NCI-H82 treated with DMSO at 0.1 percent for 48 hours (cell line): ENCODE data around the gene SYCP2L.
"Not testable (repeated sequence)": the region's sequence is repeated elsewhere in the genome, so short reads cannot be mapped to it uniquely, and the experiment has no call there.

Experiments used
- DNase-seq: peaks from one replicate; lab custom pipeline; 2025; ENCODE audit not compliant: unreplicated experiment; lab: John Stamatoyannopoulos, UW

SYCP2L gene

DNA sequence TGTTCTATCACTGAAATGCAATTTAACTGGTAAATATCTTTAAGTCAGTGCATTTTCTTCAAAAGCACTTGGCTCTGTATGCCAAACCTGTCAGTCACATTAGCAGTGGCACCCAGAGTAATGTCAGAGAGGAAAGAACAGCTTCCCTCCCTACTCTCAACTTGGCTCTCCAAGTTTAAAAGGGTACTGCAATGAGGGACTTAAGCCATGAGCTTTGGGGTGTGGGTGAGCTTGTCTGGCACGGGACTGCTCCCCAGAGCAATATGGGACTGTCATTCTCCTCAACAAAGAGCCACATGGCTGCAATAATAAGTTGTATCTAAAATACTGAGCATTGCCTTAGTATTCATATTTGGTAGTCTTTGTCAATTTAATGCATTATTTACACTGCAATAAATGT is 9.0 kb upstream of the SYCP2L start:
- DNase-seq, result no peak

DNA sequence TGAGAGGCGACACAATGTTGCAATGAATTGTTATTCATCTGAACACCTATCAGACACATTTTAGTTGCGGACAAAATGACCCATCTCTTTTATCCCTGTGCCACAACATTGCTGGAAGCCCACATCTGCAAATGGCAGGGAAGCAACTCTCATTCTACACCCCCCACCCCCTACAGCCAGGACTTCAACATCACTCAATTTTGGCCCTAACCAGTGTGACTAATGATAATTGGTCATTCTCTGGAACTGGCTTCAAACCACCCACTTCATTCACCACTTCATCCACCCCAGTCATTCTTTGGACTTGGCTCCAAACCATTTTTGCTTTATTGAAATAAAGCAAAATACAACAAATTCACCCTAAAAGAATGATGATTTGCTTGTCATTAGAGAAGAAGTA is 6.5 kb upstream of the SYCP2L start:
- DNase-seq, result no peak

DNA sequence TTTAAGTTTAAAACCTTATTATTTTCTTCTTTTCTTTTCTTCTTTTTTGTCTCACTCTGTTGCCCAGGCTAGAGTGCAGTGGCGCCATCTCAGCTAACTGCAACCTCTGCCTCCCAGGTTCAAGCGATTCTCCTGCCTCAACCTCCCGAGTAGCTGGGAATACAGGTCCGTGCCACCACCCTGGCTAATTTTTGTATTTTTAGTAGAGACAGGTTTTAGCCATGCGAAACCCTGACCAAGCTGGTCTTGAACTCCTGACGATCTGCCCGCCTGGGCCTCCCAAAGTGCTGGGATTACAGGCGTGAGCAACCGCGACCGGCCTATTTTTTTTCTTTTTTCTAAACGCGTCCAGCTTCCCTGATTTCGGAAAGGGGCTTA is 4.6 kb upstream of the SYCP2L start:
- not testable (repeated sequence) for DNase-seq

DNA sequence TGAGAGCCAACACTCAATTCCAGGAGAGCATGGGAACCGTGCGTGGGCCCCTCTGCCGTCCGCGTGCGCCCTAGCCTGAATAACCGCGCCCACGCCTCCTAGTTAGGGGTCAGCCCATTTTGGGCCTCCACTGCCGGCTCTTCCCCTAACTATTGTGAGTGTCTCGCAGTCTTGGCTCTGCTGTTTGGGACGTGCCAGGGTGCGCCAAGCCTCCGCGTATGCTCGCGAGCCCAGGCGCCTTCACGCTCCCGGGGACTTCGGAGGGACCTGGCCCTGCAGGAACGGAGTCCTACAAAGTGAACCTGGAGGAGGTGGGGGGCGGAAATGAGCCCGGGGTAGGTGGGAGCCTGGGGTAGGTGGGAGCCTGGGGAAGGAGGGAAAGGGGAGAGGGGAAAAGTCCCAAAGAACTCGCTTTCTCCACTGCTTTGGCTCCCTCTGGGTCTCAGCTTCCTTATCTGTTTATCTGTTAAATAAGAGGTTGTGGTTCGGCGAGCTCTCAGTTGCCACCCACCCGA is 4.1 kb upstream of the SYCP2L start:
- no peak for DNase-seq

DNA sequence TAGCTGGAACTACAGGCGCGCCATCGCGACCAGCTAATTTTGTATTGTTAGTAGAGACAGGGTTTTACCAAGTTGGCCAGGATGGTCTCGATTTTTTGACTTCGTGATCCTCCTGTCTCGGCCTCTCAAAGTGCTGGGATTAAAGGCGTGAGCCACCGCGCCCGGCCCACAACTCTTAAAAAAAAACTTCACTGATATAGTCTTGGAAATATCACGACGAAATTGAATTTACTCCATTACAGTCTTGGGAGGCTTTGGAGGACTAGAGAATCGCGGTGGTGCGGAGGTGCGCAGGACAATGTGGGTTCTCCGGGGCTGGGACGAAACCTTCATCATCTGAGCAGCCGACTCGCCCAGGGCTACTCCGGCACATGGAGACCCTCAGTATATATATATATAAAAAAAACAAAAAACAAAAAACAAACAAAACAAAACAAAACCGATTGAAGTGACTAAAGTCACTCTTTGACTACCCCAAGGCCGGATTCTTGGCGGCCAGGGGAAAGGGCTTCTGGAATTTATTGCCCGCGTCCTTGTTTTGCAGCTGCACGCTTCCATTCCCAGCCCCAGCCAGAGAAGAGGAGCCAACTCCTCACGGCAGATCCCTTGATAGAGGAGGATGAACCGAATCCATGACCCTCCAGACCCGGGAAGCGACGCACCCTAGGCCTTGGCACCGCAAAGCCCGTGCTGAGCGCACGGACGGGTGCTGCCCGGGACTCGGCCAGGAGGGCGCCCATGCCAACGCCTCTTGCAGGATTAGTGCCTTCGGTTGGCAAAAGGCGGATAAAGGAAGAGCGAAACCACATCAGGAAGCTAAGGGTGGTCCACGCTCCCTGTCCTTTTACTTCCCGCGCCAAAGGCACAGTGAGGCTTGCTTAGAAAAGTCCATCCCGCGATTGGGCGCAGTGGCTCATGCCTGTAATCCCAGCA is 3.3 kb upstream of the SYCP2L start:
- no peak for DNase-seq

DNA sequence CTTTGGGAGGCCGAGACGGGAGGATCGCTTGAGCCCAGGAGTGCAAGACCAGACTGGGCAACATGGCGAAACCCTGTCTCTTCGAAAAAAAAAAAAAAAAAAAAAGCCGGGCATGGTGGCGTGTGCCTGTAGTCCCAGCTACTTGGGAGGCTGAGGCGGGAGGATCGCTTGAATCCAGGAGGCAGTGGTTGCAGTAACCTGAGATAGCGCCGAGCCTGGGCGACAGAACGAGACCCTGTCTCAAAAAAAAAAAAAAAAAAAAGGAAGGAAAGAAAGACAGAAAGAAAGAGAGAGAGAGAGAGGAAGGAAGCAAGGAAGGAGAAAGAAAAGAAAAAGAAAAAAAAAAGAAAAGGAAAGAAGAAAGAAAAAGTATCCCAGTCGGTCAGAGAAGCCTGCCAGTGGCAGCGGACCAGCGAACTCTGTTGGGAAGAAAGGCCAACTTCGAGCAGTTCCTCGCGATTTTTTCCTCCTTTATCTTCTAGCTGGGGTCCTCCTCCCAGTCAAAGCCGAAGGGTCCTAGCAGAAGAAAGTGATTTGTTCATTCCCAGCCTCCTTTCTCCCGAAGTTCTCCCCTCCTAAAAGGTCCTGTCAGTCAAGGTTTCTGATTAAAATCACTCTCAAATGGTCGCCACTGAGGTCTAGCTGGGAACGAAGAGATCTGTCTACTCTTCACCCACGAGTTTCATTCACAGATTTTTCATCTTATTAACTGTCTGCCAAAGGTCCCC is 2.4 kb upstream of the SYCP2L start:
- DNase-seq, result no peak

DNA sequence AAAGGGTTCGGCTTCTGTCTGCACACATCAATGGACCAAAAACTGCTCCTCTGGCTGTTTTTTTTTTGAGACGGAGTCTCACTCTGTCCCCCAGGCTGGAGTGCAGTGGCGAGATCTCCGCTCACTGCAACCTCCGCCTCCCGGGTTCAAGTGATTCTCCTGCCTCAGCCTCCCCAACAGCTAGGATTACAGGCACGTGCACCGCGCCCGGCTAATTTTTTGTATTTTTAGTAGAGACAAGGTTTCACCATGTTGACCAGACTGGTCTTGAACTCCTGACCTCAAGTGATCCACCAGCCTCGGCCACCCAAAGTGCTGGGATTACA is 524 bp upstream of the SYCP2L start:
- DNase-seq, result not testable (repeated sequence)

DNA sequence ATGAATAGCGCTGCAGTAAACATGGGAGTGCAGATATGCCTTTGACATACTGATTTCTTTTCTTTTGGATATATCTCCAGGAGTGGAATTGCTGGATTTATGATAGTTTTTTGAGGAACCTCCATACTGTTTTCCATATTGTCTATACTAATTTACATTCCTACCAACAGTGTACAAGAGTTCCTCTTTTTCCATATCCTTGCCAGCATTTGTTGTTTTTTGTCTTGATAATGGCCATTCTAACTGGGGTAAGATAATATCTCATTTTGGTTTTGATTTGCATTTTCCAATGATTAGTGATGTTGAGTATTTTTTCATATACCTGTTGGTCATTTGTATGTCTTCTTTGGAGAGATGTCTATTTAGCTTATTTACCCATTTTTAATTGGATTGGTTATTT is 3.3 kb downstream of the SYCP2L start:
- no peak for DNase-seq

DNA sequence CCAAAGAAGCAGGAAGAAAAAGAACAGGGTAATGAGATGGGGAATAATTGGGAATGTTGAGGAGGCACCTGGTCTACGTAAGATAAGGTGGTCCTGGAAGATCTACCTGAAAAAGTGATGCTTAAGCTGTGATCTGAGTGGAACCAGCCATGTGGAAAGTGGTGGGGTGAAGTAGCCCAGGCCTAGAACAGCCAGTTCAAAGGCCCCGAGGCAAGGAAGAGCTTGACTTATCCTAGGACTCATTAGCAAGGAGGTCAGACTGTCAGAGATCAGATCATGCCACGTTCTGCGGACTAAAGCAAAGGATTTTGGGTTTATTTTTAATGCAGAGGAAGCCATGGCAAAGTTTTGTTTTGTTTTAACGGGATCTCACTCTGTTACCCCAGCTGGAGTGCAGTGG is 5.1 kb downstream of the SYCP2L start:
- DNase-seq, result no peak

DNA sequence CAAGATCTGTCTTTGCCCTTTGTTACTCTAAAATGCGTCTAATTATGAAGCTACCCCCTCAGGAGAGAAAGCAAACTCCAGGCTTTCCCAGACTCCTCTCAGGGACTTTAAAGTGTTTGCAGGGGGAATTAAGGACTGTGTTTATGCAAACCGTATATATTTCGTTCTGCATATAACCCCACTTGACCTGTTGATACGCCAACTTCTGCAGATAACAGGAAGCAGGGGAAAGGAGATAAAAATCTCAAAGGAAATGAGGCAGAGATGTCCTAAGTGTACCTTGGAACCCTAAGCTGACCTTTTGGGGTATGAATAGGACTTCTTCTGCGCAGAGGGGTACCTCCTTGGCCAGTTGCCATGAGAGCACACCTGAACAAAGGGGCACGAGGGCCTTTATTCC is 8.1 kb downstream of the SYCP2L start:
- DNase-seq, result no peak

DNA sequence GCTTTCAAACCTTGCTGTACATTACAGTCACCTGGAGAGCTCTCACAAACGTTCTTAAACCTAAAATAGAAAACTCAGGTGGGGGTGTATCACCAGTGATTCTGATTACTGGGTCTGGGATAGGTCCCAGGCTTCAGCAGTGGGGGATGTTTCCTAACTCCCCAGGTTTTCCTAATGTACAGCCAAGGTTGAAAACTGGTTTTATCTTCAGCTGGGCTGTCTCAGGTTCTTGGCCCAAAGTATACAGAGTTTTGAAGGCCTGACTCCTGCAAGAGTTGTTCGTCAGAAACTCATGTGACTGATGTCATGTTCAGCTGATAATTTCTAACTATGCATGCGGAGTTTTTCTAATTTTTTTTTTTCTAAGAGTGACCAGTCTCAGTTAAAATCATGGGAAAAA is 9.8 kb downstream of the SYCP2L start:
- DNase-seq, result no peak

DNA sequence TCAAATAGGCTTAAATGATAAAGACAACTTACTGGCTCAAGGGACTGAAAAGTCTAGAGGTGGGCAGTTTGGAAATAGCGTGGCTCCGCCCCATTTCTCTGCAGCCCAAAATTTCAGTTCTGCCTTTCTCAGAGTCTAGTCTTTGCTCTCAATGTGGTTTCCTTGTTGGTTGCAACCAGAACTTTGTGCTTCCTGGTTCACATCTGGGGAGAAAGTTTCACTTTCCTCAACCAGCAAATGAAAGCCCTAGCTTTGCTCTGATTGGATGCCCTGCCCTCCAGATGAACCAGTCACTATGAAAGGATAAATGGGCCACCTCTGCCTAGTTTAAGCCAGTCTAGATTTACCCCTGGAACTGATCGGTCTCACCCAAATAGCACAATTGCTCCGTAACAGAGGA is 14.9 kb downstream of the SYCP2L start:
- DNase-seq, result no peak

DNA sequence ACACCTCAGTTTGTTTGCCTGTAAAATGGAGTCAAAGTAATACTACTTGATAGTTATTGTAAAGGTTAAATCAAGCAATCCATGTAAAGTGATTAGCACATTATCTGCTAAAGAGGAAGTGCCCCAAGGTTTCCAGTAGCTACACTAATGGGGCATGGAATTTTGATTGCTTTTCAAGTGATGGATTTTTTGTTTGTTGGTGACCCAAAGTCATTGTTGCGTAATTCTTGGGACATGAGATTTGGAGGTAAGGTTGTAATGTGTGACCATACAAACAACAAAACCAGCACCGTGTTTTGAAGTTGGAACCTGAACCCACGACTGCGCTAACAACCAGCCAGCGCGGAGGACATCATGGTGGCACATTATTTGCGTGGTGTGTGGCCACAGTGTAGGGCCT is 17.2 kb downstream of the SYCP2L start:
- DNase-seq, result no peak

DNA sequence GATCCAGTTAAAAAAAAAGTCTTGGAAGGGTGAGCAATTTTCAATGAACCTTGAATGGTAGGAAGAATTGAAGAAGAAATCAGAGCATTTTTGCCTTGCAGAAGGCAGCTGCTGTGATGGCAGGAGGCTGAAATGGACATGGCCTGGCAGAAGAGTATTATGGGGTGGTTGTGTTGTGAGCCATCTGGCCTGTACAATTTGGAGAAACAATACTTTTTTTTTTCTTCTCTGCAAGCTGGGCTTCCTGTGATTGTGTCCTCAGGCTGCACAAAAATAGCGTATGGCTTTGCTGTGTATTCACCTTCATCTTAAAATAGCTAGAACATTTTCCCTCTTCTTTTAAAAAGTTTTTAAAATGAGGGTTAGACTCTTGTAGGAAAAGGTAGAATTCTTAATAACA is 21.4 kb downstream of the SYCP2L start:
- DNase-seq, result no peak

DNA sequence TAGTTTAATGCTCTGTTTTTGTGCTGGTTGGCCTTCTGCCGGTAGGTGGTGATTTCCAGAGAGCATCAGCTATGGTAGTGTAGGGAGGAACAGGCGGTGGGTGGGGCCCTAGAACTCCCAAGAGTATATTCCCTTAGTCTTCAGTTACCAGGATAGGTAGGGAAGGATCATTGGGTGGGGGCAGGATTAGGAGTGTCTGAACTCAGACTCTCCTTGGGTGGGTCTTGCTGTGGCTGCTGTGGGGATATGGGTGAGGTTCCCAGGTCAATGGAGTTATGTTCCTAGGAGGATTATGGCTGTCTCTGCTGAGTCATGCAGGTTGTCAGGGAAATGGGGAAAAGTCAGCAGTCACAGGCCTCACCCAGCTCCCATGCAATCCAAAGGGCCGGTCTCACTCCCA is 32.7 kb downstream of the SYCP2L start:
- DNase-seq, result not testable (repeated sequence)

DNA sequence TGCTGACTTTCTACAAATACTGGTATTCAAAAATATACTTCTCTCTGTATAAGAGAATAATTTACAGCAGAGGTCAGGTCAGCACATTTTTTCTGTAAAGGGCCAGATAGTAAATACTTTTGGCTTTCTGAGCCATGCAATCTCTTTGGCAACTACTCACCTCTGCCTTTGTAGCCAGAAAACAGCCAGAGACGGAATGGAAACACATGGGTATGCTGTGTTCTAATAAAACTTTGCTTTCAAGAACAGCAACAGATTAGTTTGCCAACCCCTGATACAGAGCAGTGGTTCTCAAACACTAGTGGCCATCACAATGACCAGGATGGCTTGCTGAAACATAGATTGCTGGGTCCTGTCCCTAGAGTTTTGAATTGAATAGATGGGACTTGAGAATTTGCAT is 46.3 kb downstream of the SYCP2L start:
- DNase-seq, result no peak

DNA sequence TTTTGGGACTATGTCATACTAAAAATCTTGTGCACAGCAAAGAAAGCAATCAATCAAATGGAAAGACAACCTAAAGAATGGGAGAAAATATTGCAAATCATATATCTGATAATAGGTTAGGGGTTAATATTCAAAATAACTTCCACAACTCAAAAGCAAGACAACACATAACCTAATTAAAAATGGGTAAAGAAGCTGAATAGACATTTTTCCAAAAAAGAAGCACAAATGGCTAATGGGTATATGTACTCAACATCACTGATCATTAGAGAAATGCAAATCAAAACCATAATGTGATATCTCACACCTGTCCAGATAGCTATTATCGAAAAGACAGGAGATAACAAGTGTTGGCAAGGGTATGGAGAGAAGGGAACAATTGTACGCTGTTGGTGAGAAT is 53.0 kb downstream of the SYCP2L start:
- no peak for DNase-seq

DNA sequence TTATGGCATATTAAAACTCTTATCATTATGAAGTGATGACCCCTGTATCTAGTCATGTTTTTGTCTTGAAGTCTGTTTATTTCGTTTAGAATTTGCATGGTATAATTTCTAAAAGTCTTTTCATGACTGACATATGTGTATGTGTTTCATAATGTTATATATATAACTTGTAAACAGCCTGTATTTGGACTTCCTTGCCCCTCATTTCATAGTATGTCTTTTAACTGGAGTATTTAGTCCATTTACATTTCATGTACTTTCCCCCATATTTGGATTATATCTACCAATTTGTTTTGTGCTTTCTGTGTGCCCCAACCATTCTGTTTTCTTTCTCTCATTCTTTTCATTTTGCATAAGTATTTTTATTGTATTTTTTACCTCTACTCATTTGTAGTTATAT is 59.0 kb downstream of the SYCP2L start:
- DNase-seq, result no peak

DNA sequence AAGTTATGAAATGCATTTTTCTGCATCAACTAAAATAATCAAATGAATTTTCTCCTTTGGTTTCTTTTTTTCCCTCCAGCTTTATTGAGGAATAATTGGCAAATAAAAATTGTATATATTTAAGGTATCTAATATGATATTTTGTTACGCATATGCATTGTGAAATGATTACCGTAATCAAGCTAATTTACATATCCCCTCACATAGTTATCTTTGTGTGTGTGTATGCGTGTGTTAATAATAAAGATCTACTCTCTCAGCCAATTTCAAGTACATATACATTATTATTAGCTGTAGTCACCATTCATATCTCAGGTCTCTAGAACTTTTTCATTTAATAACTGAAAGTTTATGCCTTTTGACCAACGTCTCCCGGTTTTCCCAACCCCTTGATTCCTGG is 61.1 kb downstream of the SYCP2L start:
- no peak for DNase-seq

DNA sequence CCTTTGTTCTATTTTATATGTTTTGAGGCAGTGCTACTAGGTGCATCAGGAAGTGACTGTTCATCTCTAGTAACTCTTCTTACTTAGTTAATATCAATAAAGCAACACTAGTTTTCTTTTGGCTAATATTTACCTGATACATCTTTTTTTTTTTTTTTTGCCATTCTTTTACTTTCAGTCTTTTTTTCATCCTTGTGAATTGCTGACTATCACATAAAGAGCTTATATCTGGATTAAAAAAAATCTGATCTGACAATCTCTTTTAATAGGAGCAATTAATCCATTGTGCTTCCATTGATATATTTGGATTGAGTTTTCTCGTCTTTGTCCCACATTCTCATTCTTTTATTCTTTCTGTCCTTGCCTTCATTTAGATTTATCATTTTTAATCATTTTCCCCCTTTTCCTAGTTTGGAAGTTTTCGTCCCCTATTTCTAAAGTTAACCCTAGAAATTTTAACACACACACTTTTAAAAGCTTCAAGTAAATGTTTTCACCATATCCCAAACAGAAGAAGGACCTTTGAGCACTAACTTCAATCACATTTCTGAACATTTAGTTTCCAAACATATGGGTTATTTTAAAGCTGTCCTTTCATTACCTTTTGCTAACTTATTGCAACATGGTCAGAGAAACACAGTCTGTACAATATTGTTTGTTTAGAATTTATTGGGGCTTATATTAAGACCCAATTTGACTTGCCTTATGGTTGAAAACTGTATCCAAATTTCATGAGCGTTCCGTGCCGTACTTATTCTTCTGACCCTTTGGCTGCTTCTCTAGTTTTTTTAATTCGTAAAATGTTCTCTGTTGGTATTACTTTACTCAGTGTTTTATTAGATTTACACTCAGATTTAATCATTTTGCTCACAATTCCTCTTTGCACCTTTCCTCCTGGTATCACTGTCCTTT is 63.0 kb downstream of the SYCP2L start:
- no peak for DNase-seq

DNA sequence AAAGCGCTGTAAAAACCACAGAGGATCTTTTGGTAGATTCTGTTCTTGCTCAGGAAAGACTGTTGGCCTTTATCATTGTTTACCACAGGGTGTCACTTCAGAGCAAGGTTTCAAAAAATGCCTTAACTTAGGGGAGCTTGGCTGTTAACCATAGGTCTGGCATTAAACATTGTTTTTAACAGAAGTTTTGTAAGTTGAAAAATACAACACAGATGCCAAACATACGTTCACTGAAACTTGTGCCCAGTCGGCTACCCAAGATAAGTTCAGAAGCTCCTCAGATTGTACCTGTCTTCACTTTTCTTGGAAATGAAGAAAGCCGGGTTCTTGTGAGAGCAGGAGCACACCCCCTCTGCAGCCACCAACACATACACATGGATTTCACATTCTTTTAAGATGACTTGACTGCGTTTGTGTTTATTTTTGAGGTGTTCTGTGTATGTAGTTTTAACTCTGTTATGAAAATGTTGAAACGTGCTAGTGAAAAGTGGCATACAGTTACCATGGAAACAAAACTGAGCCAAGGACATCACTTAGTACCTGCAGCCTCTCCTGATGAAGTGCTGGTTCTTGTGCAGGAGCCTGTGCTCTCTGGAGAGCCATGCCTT is 64.9 kb downstream of the SYCP2L start:
- DNase-seq, result no peak
